Spinal cord (tissue), 10 donors: ENCODE results near the gene CYTIP. TPM values are rescaled to one million over a fixed set of nuclear protein-coding genes. Genes with fewer than 3 reads are reported as not detected.
"Not testable (repeated sequence)": the region's sequence is repeated elsewhere in the genome, so short reads cannot be mapped to it uniquely, and the experiment has no call there.

Experiments
- DNase-seq, 6 donors: peaks; one replicate each; pipeline versions ENCODE4 v3.0.0 to v3.0.0-alpha.2; 2013 to 2015; ENCODE audit warnings: low spot score in 6 of 6, low read depth in 4 of 6
- H3K27ac ChIP-seq: one replicate; pipeline ENCODE4 v1.5.1; 2013; ENCODE audit warnings: low read depth, low read length, control low read depth
- H3K27me3 ChIP-seq: one replicate; pipeline ENCODE4 v1.6.1; 2013; ENCODE audit warnings: low read length; ENCODE audit not compliant: control insufficient read depth, insufficient read depth
- H3K36me3 ChIP-seq: one replicate; pipeline ENCODE4 v1.6.1; 2013; ENCODE audit warnings: low read length; ENCODE audit not compliant: control insufficient read depth, insufficient read depth
- H3K4me1 ChIP-seq: one replicate; pipeline ENCODE4 v1.6.1; 2013; ENCODE audit warnings: low read length; ENCODE audit not compliant: control insufficient read depth, insufficient read depth
- H3K4me3 ChIP-seq: one replicate; pipeline ENCODE4 v1.5.1; 2013; ENCODE audit warnings: low read depth, low read length, control low read depth
- H3K9me3 ChIP-seq: one replicate; pipeline ENCODE4 v1.6.1; 2013; ENCODE audit warnings: low read length; ENCODE audit not compliant: control insufficient read depth, insufficient read depth
- WGBS: methylation state at CpG from one replicate; pipeline ENCODE4 v1.1.5; 2013; ENCODE audit warnings: missing lambda C conversion rate; ENCODE audit not compliant: insufficient coverage; 5-methylcytosine and 5-hydroxymethylcytosine counted together
- polyA plus RNA-seq, 2 donors: library from polyadenylated mRNA; unstranded; fragments of 120-200 nt; gene quantifications; one replicate each; pipeline ENCODE4 v1.2.1, GENCODE V29; 2013; ENCODE audit not compliant: insufficient read length in 2 of 2
- total RNA-seq, 2 donors: library from RNA; depleted of rRNA in 1 of 2; stranded (reverse); fragments of 120-200 nt in 1 of 2; fragments of >200 nt in 1 of 2; gene quantifications; one replicate each; pipeline versions ENCODE4 v1.2.3 to v1.2.4, GENCODE V29; 2013 to 2014
- donor health status: healthy.

The CYTIP gene
- total and polyA plus RNA-seq, 4 donors, result 0.54 to 5.9 (median 0.98) TPM

DNA sequence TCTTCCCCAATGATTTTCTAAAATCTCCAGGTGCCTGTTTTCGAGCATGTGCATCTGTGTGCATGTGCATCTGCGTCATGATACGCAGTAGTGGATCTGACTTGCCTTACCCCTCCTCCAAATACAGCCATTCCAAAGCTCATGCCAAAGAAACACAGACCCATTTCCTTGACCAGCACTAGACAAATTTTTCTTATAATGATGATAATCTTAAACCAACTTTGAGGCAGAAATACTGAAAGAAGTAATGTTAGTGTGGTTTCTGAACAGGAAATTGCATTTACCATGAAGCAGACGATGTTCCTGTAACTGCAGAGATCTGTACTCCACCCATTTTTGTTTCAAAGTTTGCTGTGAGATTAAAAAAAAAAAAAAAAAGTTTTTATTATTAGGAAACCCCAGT is 25.6 kb downstream of the CYTIP start:
- 100% methylated on average over 3 of the region's 4 CpGs for WGBS
- Histone ChIP-seq H3K27me3 (no peaks in the 10 kb centered on the region), H3K4me1 (no peaks in the 10 kb centered on the region), H3K27ac (no peak overlapping the region), H3K36me3 (no peaks in the 10 kb centered on the region), H3K4me3 (no peak overlapping the region), H3K9me3 (no peaks in the 10 kb centered on the region)
- no peak for DNase-seq

DNA sequence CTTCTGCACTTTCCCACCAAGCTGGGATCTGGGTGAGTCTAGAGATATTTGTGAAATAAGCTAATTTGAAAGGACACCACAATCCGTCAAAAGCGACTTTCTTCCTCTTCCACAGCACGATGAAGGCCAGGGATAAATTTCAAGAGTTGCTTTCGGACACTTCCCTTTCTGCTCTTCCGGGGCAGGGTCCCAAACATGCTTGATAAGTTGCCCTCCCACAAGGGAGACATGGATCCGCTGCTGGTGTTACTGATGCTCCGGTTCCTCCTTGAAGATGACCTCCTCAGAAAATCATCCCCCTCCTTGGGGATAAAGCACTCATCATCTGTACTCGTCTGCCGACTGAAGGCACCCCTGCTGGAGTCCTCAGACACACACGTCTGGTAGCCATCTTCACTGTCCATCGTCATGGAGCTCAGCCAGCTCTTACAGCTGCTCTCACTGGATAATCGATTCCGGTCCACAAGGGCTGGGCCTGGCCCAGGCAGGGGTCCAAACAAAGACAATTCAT is 28.2 kb downstream of the CYTIP start:
- DNase-seq, result no peak
- no peak overlapping the region for H3K4me3 ChIP-seq
- H3K36me3 ChIP-seq, result no peaks in the 10 kb centered on the region
- H3K9me3 ChIP-seq, result no peaks in the 10 kb centered on the region
- WGBS, result 74% methylated on average over 12 of the region's 13 CpGs
- no peaks in the 10 kb centered on the region for H3K4me1 ChIP-seq
- H3K27ac ChIP-seq, result no peak overlapping the region
- no peaks in the 10 kb centered on the region for H3K27me3 ChIP-seq

DNA sequence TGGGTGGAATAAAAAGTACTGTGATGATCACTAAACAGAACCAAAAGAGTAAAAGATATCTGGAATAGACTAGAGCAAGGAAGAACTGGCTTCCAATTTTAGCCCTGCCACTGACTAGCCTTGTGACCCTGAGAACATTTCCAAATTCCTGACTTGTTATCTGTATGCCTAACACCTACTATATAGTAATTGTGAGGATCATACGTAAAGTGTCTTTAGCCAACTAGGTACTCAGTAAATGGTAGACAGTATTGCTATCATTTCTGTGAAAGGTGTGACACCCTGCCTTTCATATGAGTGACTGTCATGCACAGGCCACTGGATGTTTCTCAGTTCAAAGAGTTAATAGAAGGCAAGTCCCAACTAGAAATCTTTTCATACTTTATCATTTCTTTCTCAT is 29.8 kb downstream of the CYTIP start:
- no CpG with 5 or more reads among the region's 1 CpG for WGBS
- H3K4me3 ChIP-seq, result no peak overlapping the region
- H3K36me3 ChIP-seq, result no peaks in the 10 kb centered on the region
- DNase-seq, result no peak
- no peaks in the 10 kb centered on the region for H3K9me3 ChIP-seq
- H3K27ac ChIP-seq, result no peak overlapping the region
- no peaks in the 10 kb centered on the region for H3K4me1 ChIP-seq
- H3K27me3 ChIP-seq, result no peaks in the 10 kb centered on the region

DNA sequence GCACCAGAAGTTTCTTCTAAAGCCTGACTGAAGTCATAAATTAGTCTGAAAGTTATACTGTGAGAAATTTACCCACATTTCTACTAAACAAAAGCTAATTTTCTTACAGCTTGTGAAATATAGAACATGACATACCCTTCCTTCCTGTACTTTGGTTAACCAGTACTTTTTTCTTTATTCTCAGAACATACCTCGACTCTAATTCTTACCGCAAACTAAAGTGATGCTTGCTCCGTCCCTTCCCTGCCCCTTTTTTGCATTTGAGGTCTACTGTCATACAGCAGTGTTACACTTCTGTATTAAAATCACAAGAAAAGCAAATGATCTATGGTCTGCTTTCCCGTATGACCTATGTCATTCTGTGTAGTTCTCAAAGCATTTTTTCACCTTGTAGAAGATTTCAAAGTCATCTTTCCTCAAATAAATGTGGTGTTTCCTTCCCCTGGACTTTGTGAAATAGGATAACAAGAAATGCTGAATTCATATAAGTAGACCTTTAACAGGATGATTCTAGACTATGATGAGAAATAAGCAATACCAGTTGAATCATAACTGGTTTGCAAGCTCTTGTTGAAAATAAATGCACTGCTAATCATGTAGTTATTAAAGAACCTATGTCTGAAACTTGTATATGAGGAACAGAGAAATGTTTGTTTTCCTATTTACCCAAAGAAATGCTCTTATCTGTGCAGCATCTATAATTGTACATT is 30.4 kb downstream of the CYTIP start:
- Histone ChIP-seq H3K36me3 (no peaks in the 10 kb centered on the region), H3K9me3 (no peaks in the 10 kb centered on the region), H3K27me3 (no peaks in the 10 kb centered on the region), H3K4me1 (no peaks in the 10 kb centered on the region), H3K27ac (no peak overlapping the region), H3K4me3 (no peak overlapping the region)
- 85% methylated on average over 3 of the region's 4 CpGs for WGBS
- DNase-seq, result no peak

DNA sequence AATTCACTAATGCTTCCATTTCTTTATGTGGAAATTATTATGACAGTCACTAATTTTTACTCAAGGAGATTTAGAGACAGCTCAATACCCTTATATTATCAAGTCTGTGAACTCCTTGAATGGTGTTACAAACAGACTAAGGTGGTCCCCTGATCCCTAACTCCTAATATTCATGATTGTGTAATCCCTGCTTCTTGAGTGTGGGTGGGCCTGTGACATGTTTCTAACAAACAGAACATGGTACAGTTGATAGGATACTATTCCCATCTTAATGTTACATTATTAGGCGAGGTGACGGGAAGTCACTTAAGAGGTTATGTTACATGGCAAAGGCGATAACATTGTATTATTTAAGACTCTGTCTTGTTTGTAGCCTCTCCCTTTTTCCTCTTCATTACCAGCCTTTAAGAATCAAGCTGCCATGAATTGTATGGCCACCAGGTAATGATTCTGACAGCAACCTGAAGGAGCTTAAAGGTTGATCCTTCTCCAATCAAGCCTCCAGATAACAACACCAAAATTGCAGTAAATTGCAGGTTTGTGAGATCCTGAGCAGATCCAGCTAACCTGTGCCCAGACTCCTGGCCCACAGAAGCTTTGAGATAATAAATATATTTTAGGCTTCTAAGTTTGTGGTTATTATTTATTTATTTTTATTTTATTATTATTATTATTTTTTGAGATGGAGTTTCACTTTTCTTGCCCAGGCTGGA is 32.1 kb downstream of the CYTIP start:
- Histone ChIP-seq H3K27me3 (no peaks in the 10 kb centered on the region), H3K36me3 (no peaks in the 10 kb centered on the region), H3K4me1 (no peaks in the 10 kb centered on the region), H3K4me3 (no peak overlapping the region), H3K9me3 (no peaks in the 10 kb centered on the region), H3K27ac (no peak overlapping the region)
- DNase-seq, result no peak
- no CpG with 5 or more reads among the region's 3 CpGs for WGBS

DNA sequence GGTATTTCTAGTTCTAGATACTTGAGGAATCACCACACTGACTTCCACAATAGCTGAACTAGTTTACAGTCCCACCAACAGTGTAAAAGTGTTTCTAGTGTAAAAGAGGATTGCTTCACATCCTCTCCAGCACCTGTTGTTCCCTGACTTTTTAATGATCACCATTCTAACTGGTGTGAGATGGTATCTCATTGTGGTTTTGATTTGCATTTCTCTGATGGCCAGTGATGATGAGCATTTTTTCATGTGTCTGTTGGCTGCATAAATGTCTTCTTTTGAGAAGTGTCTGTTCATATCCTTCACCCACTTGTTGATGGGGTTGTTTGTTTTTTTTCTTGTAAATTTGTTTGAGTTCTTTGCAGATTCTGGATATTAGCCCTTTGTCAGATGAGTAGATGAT is 38.5 kb downstream of the CYTIP start:
- H3K4me1 ChIP-seq, H3K4me3 ChIP-seq, DNase-seq, H3K9me3 ChIP-seq, H3K27me3 ChIP-seq, H3K27ac ChIP-seq, H3K36me3 ChIP-seq: not testable (repeated sequence)

DNA sequence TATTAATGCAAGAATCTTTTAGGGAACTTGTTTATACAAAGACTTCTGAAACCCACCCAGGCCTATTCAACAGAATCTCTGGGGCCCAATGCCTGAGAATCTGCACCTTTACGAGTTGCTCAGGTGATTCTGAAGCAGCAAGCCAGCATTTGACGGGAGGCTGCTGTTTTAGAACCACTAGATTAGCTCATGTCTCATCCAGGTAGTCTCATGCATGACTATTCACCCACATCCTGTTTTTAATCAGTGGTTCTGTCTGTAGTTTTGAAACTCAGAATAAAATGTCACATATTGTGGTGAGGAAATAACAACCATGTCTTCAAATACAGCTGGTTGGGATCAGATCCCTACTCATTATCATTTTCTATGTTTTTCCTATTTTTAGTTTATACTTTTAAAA is 39.5 kb downstream of the CYTIP start:
- H3K27me3 ChIP-seq, result no peaks in the 10 kb centered on the region
- no peak overlapping the region for H3K4me3 ChIP-seq
- no peaks in the 10 kb centered on the region for H3K4me1 ChIP-seq
- no peak for DNase-seq
- 90% methylated on average over 2 of the region's 2 CpGs for WGBS
- no peak overlapping the region for H3K27ac ChIP-seq
- H3K36me3 ChIP-seq, result no peaks in the 10 kb centered on the region
- no peaks in the 10 kb centered on the region for H3K9me3 ChIP-seq

DNA sequence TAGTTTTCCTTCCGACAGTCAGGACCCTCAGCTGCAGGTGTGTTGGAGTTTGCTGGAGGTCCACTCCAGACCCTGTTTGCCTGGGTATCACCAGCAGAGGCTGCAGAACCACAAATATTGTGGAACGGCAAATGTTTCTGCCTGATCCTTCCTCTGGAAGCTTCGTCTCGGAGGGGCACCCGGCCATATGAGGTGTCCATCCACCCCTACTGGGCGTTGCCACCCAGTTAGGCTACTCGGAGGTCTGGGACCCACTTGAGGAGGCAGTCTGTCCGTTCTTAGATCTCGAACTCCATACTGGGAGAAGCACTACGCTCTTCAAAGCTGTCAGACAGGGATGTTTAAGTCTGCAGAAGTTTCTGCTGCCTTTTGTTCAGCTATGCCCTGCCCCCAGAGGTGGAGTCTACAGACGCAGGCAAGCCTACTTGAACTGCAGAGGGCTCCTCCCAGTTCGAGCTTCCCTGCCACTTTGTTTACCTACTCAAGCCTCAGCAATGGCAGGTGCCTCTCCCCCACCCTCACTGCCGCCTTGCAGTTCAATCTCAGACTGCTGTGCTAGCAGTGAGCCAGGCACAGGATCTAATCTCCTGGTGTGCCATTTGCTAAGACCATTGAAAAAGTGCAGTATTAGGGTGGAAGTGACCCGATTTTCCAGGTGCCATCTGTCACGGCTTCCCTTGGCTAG is 40.9 kb downstream of the CYTIP start:
- H3K9me3 ChIP-seq, DNase-seq, H3K27me3 ChIP-seq, H3K4me1 ChIP-seq, H3K4me3 ChIP-seq, H3K27ac ChIP-seq, H3K36me3 ChIP-seq: not testable (repeated sequence)
- 84% methylated on average over 12 of the region's 15 CpGs for WGBS

DNA sequence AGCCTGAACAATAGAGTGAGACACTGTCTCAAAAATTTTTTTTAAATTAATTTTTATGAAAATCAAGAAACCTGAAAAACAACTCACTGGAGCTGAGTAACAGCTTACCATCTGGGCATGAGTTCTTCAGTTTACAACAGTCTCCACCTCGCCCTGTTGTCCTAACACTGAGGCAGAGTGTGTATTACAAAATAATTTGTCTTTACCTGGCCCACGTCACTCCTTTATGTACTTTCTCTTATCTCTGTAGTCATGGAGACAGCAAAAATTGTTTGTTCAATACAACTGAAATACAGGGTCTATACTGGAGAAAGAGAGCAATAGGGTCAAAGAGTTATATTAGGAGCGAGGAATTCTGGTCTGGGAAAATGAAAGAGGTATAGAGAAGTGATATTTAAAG is 48.1 kb downstream of the CYTIP start:
- no peaks in the 10 kb centered on the region for H3K27me3 ChIP-seq
- no peak for DNase-seq
- WGBS, result 92% methylated on average over 1 of the region's 3 CpGs
- no peak overlapping the region for H3K4me3 ChIP-seq
- H3K9me3 ChIP-seq, result no peaks in the 10 kb centered on the region
- H3K36me3 ChIP-seq, result no peaks in the 10 kb centered on the region
- no peaks in the 10 kb centered on the region for H3K4me1 ChIP-seq
- no peak overlapping the region for H3K27ac ChIP-seq
